ENCODE data around the gene PHF5A. TPM values are rescaled to one million over a fixed set of nuclear protein-coding genes. Genes with fewer than 3 reads are reported as not detected.

The PHF5A gene
- total and polyA plus RNA-seq, 4 donors: 28.9 to 89.6 (median 40.0) TPM

DNA sequence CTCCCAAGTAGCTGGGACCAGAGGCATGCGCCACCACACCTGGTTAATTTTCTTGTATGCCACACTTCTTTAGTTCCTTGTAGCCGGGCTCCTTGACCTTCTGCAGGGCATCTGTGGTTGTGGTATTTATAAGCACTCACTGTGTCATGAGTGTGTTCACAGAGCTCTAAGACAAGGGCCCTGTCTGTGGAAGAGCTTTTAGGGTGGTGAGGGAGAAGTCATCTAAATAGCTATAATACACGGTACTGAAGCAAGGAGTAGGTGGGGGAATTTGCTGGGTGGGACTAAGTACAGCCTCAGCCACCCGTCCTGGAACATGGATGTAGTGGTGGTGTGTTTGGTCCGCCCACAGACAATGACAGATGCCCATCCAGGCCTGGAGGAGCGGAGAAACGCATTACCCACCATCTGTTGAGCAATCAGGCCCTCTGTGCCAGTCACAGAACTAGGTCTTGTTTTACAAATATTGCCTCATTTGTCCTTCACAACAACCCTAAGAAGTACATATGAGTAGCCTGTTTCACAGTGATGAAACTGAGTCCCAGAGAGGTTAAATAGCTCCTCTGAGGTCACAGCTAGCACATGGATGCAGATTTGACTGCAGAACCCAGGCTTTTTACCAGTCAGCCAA is 10.5 kb upstream of the PHF5A start:
- Histone ChIP-seq H3K9ac (ENCODE audit: insufficient read depth in 1 of 2, low read length in 2 of 2) (no peak overlapping the region), H3K9me3 (ENCODE audit: control insufficient read depth in 4 of 4, insufficient read depth in 3 of 4, low read length in 3 of 4) (no peaks in the 10 kb centered on the region), H3K4me1 (ENCODE audit: control insufficient read depth in 5 of 5, insufficient read depth in 5 of 5, low read length in 5 of 5) (peaks cover 0 to 24% (median 6%) of the 10 kb centered on the region in 5 donors), H3K27me3 (ENCODE audit: control insufficient read depth in 3 of 3, insufficient read depth in 3 of 3, low read length in 2 of 3) (no peaks in the 10 kb centered on the region), H3K4me3 (no peak overlapping the region), H3K27ac (ENCODE audit: low read depth in 1 of 2, low read length in 1 of 2) (peak overlapping the region; percentile 77 to 86), H3K36me3 (ENCODE audit: control insufficient read depth in 4 of 4, insufficient read depth in 4 of 4, low read length in 4 of 4) (peaks cover 0 to 2% (median 0%) of the 10 kb centered on the region in 4 donors)
- 59% methylated on average over 6 to 7 of the region's 7 CpGs for WGBS, 2 donors
- DNase-seq (no peak), ATAC-seq (ENCODE audit: insufficient read depth, low FRiP score) (peak; percentile 70)
- TF ChIP-seq, protein P1, sequence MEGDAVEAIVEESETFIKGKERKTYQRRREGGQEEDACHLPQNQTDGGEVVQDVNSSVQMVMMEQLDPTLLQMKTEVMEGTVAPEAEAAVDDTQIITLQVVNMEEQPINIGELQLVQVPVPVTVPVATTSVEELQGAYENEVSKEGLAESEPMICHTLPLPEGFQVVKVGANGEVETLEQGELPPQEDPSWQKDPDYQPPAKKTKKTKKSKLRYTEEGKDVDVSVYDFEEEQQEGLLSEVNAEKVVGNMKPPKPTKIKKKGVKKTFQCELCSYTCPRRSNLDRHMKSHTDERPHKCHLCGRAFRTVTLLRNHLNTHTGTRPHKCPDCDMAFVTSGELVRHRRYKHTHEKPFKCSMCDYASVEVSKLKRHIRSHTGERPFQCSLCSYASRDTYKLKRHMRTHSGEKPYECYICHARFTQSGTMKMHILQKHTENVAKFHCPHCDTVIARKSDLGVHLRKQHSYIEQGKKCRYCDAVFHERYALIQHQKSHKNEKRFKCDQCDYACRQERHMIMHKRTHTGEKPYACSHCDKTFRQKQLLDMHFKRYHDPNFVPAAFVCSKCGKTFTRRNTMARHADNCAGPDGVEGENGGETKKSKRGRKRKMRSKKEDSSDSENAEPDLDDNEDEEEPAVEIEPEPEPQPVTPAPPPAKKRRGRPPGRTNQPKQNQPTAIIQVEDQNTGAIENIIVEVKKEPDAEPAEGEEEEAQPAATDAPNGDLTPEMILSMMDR (IDR thresholded peaks at IDR 0.05; ENCODE audit: control extremely low read depth, extremely low read depth): no peak

DNA sequence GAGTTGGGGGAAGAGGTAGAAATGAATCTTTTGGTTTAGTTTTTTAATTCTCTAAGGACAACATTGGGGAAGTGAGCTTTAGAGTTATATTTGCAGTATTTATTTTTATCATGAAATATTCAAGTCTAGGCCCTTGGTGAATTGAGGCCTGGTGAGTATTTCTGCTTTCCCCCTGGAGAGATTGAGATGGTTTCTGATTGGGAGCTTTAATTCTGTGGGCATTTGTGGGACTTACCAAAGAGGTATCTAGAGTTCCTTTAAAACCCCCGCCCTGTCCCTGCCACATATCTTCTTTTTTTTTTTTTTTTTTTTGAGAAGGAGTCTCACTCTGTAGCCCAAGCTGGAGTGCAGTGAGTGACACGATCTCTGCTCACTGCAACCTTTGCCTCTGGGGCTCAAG is 10.0 kb upstream of the PHF5A start:
- peak overlapping the region; percentile 77 to 86 for H3K27ac ChIP-seq (ENCODE audit: low read depth in 1 of 2, low read length in 1 of 2)
- WGBS, 2 donors: 88 to 90% methylated on average over 2 of the region's 2 CpGs

DNA sequence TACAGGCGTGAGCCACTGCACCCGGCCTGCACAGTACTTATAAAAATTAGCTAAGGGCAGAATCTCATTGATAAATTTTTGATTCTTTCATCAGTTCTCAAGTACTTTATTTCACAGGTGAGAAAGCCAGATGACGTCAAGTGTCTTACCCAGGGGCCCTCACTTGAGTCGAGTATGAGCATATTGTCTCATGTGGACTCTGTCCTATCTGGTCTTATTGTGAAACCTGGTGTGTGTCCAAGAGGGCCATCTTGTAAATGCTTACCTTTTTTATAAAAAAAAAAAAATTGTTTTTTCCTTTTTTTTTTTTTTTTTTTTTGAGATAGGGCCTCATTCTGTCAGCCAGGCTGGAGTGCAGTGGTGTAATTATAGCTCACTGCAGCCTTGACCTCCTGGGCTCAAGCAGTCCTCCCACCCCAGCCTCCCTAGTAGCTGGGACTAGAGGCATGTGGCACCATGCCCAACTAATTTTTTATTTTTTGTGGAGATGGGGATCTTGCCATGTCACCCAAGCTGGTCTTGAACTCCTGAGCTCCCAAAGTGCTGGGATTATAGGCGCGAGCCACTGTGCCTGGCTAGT is 6.5 kb upstream of the PHF5A start:
- TF ChIP-seq, protein P1 (IDR thresholded peaks at IDR 0.05; ENCODE audit: control extremely low read depth, extremely low read depth): no peak
- DNase-seq (no peak), ATAC-seq (ENCODE audit: insufficient read depth, low FRiP score) (no peak)
- Histone ChIP-seq H3K9me3 (ENCODE audit: control insufficient read depth in 4 of 4, insufficient read depth in 3 of 4, low read length in 3 of 4) (no peaks in the 10 kb centered on the region), H3K27ac (ENCODE audit: low read depth in 1 of 2, low read length in 1 of 2) (peak overlapping the region in 1 of 2 donors; percentile 34), H3K36me3 (ENCODE audit: control insufficient read depth in 4 of 4, insufficient read depth in 4 of 4, low read length in 4 of 4) (peaks cover 0 to 9% (median under 1%) of the 10 kb centered on the region in 4 donors), H3K9ac (ENCODE audit: insufficient read depth in 1 of 2, low read length in 2 of 2) (no peak overlapping the region), H3K4me1 (ENCODE audit: control insufficient read depth in 5 of 5, insufficient read depth in 5 of 5, low read length in 5 of 5) (peaks cover 0 to 20% (median 3%) of the 10 kb centered on the region in 5 donors), H3K27me3 (ENCODE audit: control insufficient read depth in 3 of 3, insufficient read depth in 3 of 3, low read length in 2 of 3) (no peaks in the 10 kb centered on the region), H3K4me3 (no peak overlapping the region)
- WGBS, 2 donors: 95 to 96% methylated on average over 6 of the region's 6 CpGs

More for the DNA sequence above, 10.0 kb upstream of the PHF5A start:
- Histone ChIP-seq H3K4me1 (ENCODE audit: control insufficient read depth in 5 of 5, insufficient read depth in 5 of 5, low read length in 5 of 5) (peaks cover 0 to 29% (median 6%) of the 10 kb centered on the region in 5 donors), H3K36me3 (ENCODE audit: control insufficient read depth in 4 of 4, insufficient read depth in 4 of 4, low read length in 4 of 4) (peaks cover 0 to 2% (median 0%) of the 10 kb centered on the region in 4 donors), H3K4me3 (no peak overlapping the region), H3K27me3 (ENCODE audit: control insufficient read depth in 3 of 3, insufficient read depth in 3 of 3, low read length in 2 of 3) (no peaks in the 10 kb centered on the region), H3K9me3 (ENCODE audit: control insufficient read depth in 4 of 4, insufficient read depth in 3 of 4, low read length in 3 of 4) (no peaks in the 10 kb centered on the region), H3K9ac (ENCODE audit: insufficient read depth in 1 of 2, low read length in 2 of 2) (no peak overlapping the region)
- no peak for ATAC-seq (ENCODE audit: insufficient read depth, low FRiP score)
- DNase-seq: no peak
- TF ChIP-seq, protein P1 (IDR thresholded peaks at IDR 0.05; ENCODE audit: control extremely low read depth, extremely low read depth): no peak
